HepG2 (cell line): ENCODE data around the gene KCNQ5. TPM values are rescaled to one million over a fixed set of nuclear protein-coding genes. Genes with fewer than 3 reads are reported as not detected.

Source experiments
- ATAC-seq: fragments of 200-7000 bp; cut with Tn5 transposase; 3 replicates; pipeline ENCODE4 v1.9.1; 2020; ENCODE audit warnings: mild to moderate bottlenecking, moderate library complexity
- BruUV-seq: library from RNA; stranded (reverse); fragments of 400-500 nt; replicated peaks from 2 replicates; lab custom pipeline; 2021; lab: Mats Ljungman, UMichigan
- CTCF ChIA-PET: fragments of 300-600 bp; formaldehyde crosslinking; extraction: SDS; loops from one replicate; lab custom pipeline; 2021; ENCODE audit warnings: low total read pairs, inconsistent platforms, low intra/inter-chr PET ratio; lab: Yijun Ruan, JAX
- POLR2A ChIA-PET: fragments of 350-600 bp; sonication (Branson Sonifier 250); formaldehyde crosslinking; loops from one replicate; lab custom pipeline; 2020; ENCODE audit warnings: antibody characterized with exemption, inconsistent platforms; lab: Yijun Ruan, JAX
- DNase-seq: peaks from one replicate; pipeline ENCODE4 v3.0.0-alpha.2; 2015; ENCODE audit warnings: low spot score
- FAIRE-seq: peaks from 3 replicates; lab custom pipeline; 2011; peaks lifted over from hg19 to GRCh38; lab: Jason Lieb, UNC
- H2AFZ ChIP-seq: one replicate; pipeline ENCODE4 v1.6.1; 2011; ENCODE audit warnings: low read length, inconsistent platforms
- H3K27ac ChIP-seq: fragments of 300-600 bp; 3 replicates; pipeline ENCODE4 v1.8.0; 2011; ENCODE audit warnings: mixed run types, mild to moderate bottlenecking, mixed read lengths, low read length, inconsistent platforms; ENCODE audit not compliant: insufficient read depth; ENCODE audit errors: extremely low read length
- H3K27me3 ChIP-seq, 2 experiments: fragments of 200-600 bp in 1 of 2; 2 replicates in 1 of 2; 3 replicates in 1 of 2; pipeline versions ENCODE4 v1.6.0 to v1.8.0; 2011; ENCODE audit warnings: low read length in 2 of 2, mild to moderate bottlenecking in 2 of 2, moderate library complexity in 2 of 2, inconsistent platforms in 1 of 2; ENCODE audit not compliant: insufficient read depth in 2 of 2, control insufficient read depth in 1 of 2
- H3K36me3 ChIP-seq, 2 experiments: fragments of 200-600 bp in 1 of 2; replicated peaks in 1 of 2; 2 replicates in 1 of 2; 3 replicates in 1 of 2; pipeline versions ENCODE4 v1.5.1 to v1.8.0; 2011; ENCODE audit warnings: low read length in 2 of 2, inconsistent platforms in 1 of 2; ENCODE audit not compliant: insufficient read depth in 2 of 2, control insufficient read depth in 1 of 2
- H3K4me1 ChIP-seq: 2 replicates; pipeline ENCODE4 v1.5.1; 2012; ENCODE audit warnings: low read length, inconsistent platforms; ENCODE audit not compliant: insufficient read depth
- H3K4me2 ChIP-seq: 2 replicates; pipeline ENCODE4 v1.6.0; 2011; ENCODE audit warnings: low read depth, low read length, inconsistent platforms
- H3K4me3 ChIP-seq, 3 experiments: fragments of 200-600 bp in 1 of 3; sonication (generic), shearing (Covaris generic) in 1 of 3; replicated peaks in 1 of 3; 2 replicates each; pipeline ENCODE4 v1.5.1; 2011 to 2016; ENCODE audit warnings: low read length in 3 of 3, inconsistent platforms in 2 of 3, low read depth in 2 of 3, mild to moderate bottlenecking in 2 of 3, control low read depth in 1 of 3, mixed read lengths in 1 of 3; ENCODE audit not compliant: insufficient read depth in 1 of 3
- H3K79me2 ChIP-seq: one replicate; pipeline ENCODE4 v1.6.1; 2011; ENCODE audit warnings: low read length, inconsistent platforms; ENCODE audit not compliant: insufficient read depth
- H3K9ac ChIP-seq: 2 replicates; pipeline ENCODE4 v1.6.0; 2011; ENCODE audit warnings: mild to moderate bottlenecking, low read depth, low read length, inconsistent platforms; ENCODE audit not compliant: insufficient read depth
- H3K9me3 ChIP-seq: 2 replicates; pipeline ENCODE4 v1.5.1; 2012; ENCODE audit warnings: mild to moderate bottlenecking, low read length
- H4K20me1 ChIP-seq: 2 replicates; pipeline ENCODE4 v1.6.0; 2011; ENCODE audit warnings: inconsistent platforms, mild to moderate bottlenecking, low read length, moderate library complexity; ENCODE audit not compliant: insufficient read depth
- AGO1 ChIP-seq: fragments of 200-400 bp; formaldehyde crosslinking; IDR thresholded peaks from 2 replicates; pipeline ENCODE4 v1.6.1; 2017; ENCODE audit warnings: mild to moderate bottlenecking, low read depth, low read length, moderate library complexity; ENCODE audit not compliant: poor library complexity, severe bottlenecking
- ATF7 ChIP-seq, 2 experiments: fragments of 450-650 bp in 1 of 2; sonication (generic) in 1 of 2; formaldehyde crosslinking in 1 of 2; IDR thresholded peaks; 2 replicates each; pipeline versions ENCODE4 v1.4.0 to v1.6.1; 2016 to 2020; ENCODE audit warnings: antibody characterized with exemption in 1 of 2, mild to moderate bottlenecking in 1 of 2, missing genetic modification reagents in 1 of 2
- CAMTA2 ChIP-seq: sonication (generic); formaldehyde crosslinking; IDR thresholded peaks from 2 replicates; pipeline ENCODE4 v1.4.0; 2020; ENCODE audit warnings: mild to moderate bottlenecking, missing genetic modification reagents, borderline replicate concordance
- CEBPB ChIP-seq: IDR thresholded peaks from 2 replicates; pipeline ENCODE4 v1.6.1; 2011; ENCODE audit warnings: low read depth, low read length, improper control_type of control experiment, borderline replicate concordance
- CREB1 ChIP-seq, 2 experiments: fragments of 450-650 bp in 1 of 2; IDR thresholded peaks; 2 replicates each; pipeline ENCODE4 v1.6.1; 2016 to 2017; ENCODE audit warnings: control low read depth in 1 of 2, mild to moderate bottlenecking in 1 of 2, missing compliant biosample characterization in 1 of 2, missing genetic modification characterization in 1 of 2
- ZNF691 ChIP-seq: sonication (generic); formaldehyde crosslinking; IDR thresholded peaks from 2 replicates; pipeline ENCODE4 v1.4.0; 2020; ENCODE audit warnings: missing genetic modification reagents, low read depth, mild to moderate bottlenecking, borderline replicate concordance
- ZNF713 ChIP-seq: sonication (generic); formaldehyde crosslinking; IDR thresholded peaks from 2 replicates; pipeline ENCODE4 v1.4.0; 2020; ENCODE audit warnings: mild to moderate bottlenecking, missing genetic modification reagents
- WGBS: methylation state at CpG from one replicate; pipeline ENCODE4 v1.1.6; 2017; ENCODE audit warnings: low lambda C conversion rate; 5-methylcytosine and 5-hydroxymethylcytosine counted together
- in situ Hi-C: cut with HindIII; loops from 2 replicates; pipeline ENCODE4 v1.10.0; 2017; ENCODE audit warnings: low pct_unique_long_range_greater_than_20kb; ENCODE audit not compliant: extremely low pct_ligation_motif_present
- intact Hi-C: fragments of 100-400 bp; cut with micrococcal nuclease; formaldehyde crosslinking; loops from one replicate; pipeline ENCODE4 v1.10.0; 2022; ENCODE audit not compliant: unreplicated experiment
- polyA plus RNA-seq, 8 experiments: library from polyadenylated mRNA; depleted of rRNA in 3 of 8; stranded (reverse) in 7 of 8; unstranded in 1 of 8; fragments of >200 nt; fragmentation: Illumina TruSeq in 4 of 8; extraction: Trizol in 4 of 8; gene quantifications; 2 replicates each; pipeline versions ENCODE4 v1.2.1 to v1.2.3, GENCODE V29; 2011 to 2016; ENCODE audit warnings: low read depth in 4 of 8, missing spikeins in 1 of 8, mixed read lengths in 1 of 8; ENCODE audit not compliant: insufficient read depth in 1 of 8
- total RNA-seq, 5 experiments: library from RNA; depleted of rRNA; stranded (reverse); fragments of >200 nt; fragmentation: Illumina TruSeq; extraction: Trizol; gene quantifications; 2 replicates each; pipeline ENCODE4 v1.2.3, GENCODE V29; 2016; ENCODE audit warnings: low read depth in 1 of 5

KCNQ5 gene
- total and polyA plus RNA-seq, 2 of the 13 experiments (the other 11 are each of a cell fraction or from before 2014, with no cell fraction given): 0.04 TPM; not detected in 1

DNA sequence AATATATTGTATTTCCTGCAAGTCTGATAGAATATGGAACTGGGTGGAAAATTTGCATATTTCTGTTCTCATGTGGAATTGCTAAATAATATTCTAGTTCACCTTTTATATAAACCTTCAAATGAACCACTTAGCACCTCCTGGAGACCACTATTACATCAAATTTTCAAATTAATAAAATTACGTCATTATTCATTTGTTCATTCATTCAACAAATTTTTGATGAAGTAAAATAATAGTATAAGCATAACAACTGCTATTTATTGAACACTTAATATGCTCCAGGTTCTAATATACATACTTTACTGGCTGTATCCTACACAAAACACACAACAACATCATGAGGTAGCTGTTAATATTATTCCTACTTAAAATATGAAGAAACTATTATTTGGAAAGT lies 215.1 kb downstream of the KCNQ5 start:
- in situ Hi-C loops: no loop called here
- no peak for ATAC-seq
- no peaks in the 10 kb centered on the region for H4K20me1 ChIP-seq
- H3K27me3 ChIP-seq: no peaks in the 10 kb centered on the region; a peak in 1 of 5 replicates
- FAIRE-seq: no peak
- POLR2A ChIA-PET: no interaction called here
- no peaks in the 10 kb centered on the region for H3K36me3 ChIP-seq
- no peak overlapping the region for H2AFZ ChIP-seq
- no peak overlapping the region for H3K27ac ChIP-seq
- CTCF ChIA-PET: no interaction called here
- 0% methylated on average over 1 of the region's 1 CpG for WGBS
- H3K9me3 ChIP-seq: no peaks in the 10 kb centered on the region
- no peaks in the 10 kb centered on the region for H3K4me1 ChIP-seq
- H3K9ac ChIP-seq: no peak overlapping the region
- intact Hi-C loops: no loop called here
- H3K4me3 ChIP-seq: no peak overlapping the region
- H3K79me2 ChIP-seq: no peaks in the 10 kb centered on the region
- no TSS peak for BruUV-seq
- TF ChIP-seq CAMTA2 (CRISPR knock-in tag) (no peak), ATF7 (IDR thresholded peaks at IDR 0.05) (peak; percentile 91), ATF7 (CRISPR knock-in tag; IDR thresholded peaks at IDR 0.05) (no peak), ZNF713 (CRISPR knock-in tag) (no peak)
- no peak for DNase-seq
- no peak overlapping the region for H3K4me2 ChIP-seq

DNA sequence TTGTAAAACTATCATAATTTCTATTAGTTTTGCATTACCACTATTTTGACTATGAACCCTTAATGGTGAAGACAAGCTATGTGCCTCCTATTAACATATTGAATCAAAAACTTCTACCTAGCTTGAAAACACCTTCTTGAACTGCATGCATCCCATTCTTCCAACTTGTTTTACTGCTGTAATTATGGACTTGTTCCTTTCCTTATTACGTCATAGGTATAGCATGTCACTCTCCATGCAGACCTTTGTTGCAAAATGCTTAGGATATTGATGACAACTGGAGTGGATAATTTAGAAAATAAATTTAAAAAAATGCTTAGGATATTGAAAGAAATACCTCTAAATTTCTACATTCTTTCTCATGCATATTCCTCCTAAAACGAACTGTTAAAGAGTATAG lies 219.3 kb downstream of the KCNQ5 start:
- intact Hi-C loops: no loop called here
- no peaks in the 10 kb centered on the region for H3K27me3 ChIP-seq
- no peaks in the 10 kb centered on the region for H3K4me1 ChIP-seq
- H4K20me1 ChIP-seq: no peaks in the 10 kb centered on the region
- no peak overlapping the region for H3K4me2 ChIP-seq
- no peak for TF ChIP-seq AGO1
- TF ChIP-seq CREB1 (IDR thresholded peaks at IDR 0.05): peak; percentile 83
- TF ChIP-seq CREB1 (CRISPR knock-in tag; IDR thresholded peaks at IDR 0.05): no peak
- peak; percentile 88 for TF ChIP-seq ATF7 (IDR thresholded peaks at IDR 0.05)
- no peak for TF ChIP-seq ATF7 (CRISPR knock-in tag; IDR thresholded peaks at IDR 0.05)
- peak; percentile 27; the same call in 1 of the 2 replicates for TF ChIP-seq CEBPB
- no peak for TF ChIP-seq ZNF691 (CRISPR knock-in tag)
- in situ Hi-C loops: no loop called here
- no peaks in the 10 kb centered on the region for H3K9me3 ChIP-seq
- no peak overlapping the region for H3K9ac ChIP-seq
- no peak overlapping the region for H2AFZ ChIP-seq
- BruUV-seq: no TSS peak
- ChIA-PET CTCF (no interaction called here), POLR2A (no interaction called here)
- no peak overlapping the region for H3K4me3 ChIP-seq
- H3K79me2 ChIP-seq: no peaks in the 10 kb centered on the region
- WGBS: 19% methylated on average over 2 of the region's 2 CpGs
- FAIRE-seq (no peak), DNase-seq (no peak), ATAC-seq (no peak)
- no peaks in the 10 kb centered on the region for H3K36me3 ChIP-seq
- H3K27ac ChIP-seq: no peak overlapping the region
